GM20000 (cell line): ENCODE measurements around the gene TMEM253.

Experiments used
- DNase-seq: peaks from one replicate; pipeline ENCODE4 v3.0.0; 2012; ENCODE audit warnings: low spot score
- CTCF ChIP-seq: IDR thresholded peaks from 2 replicates; pipeline ENCODE4 v1.5.1; 2012; ENCODE audit warnings: mild to moderate bottlenecking, control low read depth; ENCODE audit errors: extremely low read depth, missing control alignments

The TMEM253 gene

GRCh38 chr14:21100931-21101330, at the start of gene TMEM253:
Gene TMEM253, plus strand, starts transcription at chr14:21101066. Its CDS starts 278 bp downstream, at chr14:21101344.
- TF ChIP-seq CTCF: no peak
- no peak for DNase-seq

- no peak for TF ChIP-seq CTCF
- no peak for DNase-seq
Measured at GRCh38 chr14:21053184-21054122, 47.4 kb upstream of the TMEM253 start.

GRCh38 chr14:21054123-21054767, 46.6 kb upstream of the TMEM253 start:
- TF ChIP-seq CTCF: no peak
- DNase-seq: no peak

- no peak for DNase-seq
- no peak for TF ChIP-seq CTCF
Measured at GRCh38 chr14:21054768-21055145, 46.1 kb upstream of the TMEM253 start.

GRCh38 chr14:21055432-21056117, 45.3 kb upstream of the TMEM253 start:
- DNase-seq: no peak
- no peak for TF ChIP-seq CTCF

- DNase-seq: no peak
- no peak for TF ChIP-seq CTCF
Measured at GRCh38 chr14:21056520-21057163, 44.2 kb upstream of the TMEM253 start.
